Activated CD8-positive, alpha-beta memory T cell treated with anti-CD3 and anti-CD28 coated beads, Interleukin-2, amount 50 U/mL, for 1 hour (primary cell): ENCODE measurements around the gene NKX6-1.

ENCODE experiments used
- DNase-seq: peaks from one replicate; pipeline ENCODE4 v3.0.0-alpha.2; 2020; ENCODE audit errors: extremely low read depth

Gene NKX6-1

DNA sequence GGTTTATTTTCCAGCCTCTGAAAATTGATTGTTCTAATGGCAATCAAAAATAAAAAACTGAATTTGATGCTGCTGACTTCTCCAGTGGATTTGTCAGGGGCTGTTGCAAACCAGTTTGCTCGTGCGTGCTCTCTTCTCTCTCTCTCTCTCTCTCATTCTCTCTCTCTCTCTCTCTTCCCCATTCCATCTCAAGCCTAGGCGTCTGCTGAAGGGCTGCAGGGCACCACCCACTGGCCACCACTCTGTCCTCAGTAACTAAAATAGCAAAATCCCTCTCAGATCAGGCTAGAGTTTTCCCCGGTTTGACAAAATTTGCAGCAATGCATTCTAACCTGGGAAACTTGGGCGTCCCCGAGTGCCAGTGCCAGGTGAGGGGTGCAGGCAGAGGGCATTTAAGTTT, 19.4 kb downstream of the NKX6-1 start:
- DNase-seq = no peak

DNA sequence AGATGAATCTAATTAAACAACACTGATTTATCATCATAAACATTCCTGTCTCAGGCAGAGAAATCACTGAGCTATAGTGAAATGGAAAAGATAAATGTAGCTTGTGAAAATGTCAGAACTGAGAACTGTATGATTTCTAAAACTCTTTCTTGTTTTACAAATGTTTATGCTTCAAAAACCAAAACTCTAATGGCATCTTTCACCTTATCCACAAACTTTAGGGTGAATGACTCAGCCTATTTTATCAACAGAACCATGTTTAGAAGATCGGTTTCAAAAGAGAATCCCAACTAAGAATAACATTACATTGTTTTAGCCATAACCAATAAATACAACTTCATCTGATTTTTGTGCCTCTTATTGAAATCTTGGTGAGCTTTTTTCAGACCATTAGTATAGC, 21.4 kb downstream of the NKX6-1 start:
- DNase-seq = no peak

DNA sequence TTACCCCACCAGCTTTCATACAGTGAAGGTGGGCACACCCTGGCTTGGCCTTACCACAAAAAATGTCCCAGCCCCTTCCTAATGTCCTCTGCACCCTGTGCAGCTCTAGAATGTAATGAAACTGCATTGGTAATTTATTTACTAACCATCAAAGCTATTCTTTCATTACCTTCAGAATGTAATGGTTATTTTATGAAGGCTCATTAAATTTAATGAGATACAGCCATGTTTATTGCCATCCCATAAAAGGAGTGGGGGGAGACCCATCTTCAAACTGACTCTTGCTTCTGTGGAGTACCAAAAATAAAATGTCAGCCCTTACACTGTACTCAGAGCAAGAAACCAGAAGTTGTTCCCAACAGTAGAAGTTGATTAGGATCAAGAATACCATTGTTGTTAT, 25.0 kb downstream of the NKX6-1 start:
- no peak for DNase-seq

DNA sequence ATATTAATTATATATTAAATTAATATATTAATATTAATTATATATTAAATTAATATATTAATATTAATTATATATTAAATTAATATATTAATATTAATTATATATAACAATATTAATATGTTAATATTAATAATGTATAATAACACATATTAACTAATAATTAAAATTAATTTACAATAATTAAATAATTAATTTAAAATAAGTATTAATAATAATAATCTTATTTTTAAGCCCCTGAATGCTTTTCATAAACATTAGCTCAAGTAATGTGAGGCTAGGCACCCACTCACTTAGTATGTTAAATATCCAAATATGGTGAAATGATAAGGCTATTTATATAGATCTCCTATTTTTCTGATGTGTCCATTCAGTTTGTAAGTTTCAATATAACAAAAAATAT, 26.9 kb downstream of the NKX6-1 start:
- DNase-seq = no peak

DNA sequence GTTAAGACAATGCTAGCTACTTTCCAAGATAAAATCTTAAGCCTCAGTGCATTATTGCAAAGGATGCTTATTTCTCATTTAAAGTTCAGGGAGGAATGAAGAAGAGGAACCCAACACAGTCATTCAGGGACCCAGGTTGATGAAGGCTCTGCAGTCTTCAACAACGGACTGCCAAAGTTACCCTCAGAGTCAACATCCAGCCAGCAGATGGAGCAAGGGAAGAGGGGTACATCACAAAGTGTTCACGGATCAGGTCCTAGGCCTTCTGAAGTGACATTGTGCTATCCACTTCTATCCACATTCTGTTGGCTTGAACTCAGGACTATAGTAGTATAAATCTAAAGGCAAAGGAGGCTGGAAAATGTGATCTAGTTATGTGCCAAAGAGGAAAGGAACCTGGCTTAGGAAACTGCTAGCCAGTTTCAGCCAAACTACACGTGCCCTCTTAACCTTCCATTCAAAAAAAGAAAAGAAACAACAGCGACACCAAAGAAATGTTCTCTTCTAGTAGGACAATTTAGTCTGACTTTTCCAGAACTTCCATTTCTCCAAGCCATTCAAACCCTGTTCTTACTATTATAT, 28.8 kb downstream of the NKX6-1 start:
- DNase-seq = no peak

DNA sequence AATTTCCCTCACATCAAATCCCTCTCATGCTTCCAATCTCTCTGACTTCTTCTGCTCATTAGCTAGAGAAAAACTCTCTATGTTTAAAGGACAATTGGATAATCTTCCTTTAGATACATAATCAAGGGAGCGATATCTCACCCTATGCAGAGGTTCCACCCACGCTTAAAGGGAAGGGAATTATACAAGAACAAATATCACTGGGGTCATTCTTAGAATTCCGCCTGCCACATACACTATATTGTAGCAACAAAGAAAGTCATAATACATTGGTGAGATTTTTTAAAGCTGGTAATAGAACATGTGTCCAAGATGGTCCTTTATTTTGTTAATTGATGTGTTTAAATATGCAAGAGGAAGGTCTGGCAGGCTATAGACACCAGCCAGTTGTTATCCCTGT, 31.5 kb downstream of the NKX6-1 start:
- DNase-seq = no peak

DNA sequence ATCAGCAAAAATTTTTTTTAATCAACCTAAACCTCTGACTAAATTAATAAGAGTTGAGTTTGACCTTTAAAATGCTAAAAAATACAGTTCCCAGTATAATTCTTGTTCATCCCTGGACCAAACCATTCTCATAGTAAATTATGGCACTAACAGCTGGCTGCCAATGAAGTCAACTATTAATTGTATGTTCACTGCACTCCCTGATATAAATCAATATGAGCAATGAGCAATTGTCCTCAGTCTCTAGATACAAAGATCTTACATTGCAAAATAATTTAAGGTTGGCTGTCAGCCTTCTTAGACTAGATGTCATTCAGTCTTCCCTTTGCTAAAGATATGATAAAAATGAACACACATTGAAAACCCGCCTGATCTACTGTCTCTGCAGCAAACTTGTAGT, 39.3 kb downstream of the NKX6-1 start:
- DNase-seq = no peak

DNA sequence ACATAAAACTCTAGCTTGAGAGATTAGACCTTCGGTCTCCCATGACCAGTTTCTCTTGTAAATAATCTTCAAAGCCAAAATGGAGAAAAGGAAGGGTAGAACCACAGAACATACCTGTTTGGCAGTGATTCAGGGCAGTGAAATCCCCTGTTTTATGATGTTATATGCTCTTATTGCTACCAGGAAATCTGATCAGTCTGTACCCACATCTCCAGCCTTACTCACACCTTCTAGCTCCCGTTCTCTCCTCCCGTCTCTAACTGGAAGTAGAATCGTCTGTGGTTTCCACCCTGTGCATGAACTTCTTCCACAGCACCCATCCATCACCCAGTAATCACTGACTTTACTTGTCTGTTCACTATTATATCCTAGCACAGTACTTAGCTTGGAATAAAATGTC, 42.9 kb downstream of the NKX6-1 start:
- no peak for DNase-seq

DNA sequence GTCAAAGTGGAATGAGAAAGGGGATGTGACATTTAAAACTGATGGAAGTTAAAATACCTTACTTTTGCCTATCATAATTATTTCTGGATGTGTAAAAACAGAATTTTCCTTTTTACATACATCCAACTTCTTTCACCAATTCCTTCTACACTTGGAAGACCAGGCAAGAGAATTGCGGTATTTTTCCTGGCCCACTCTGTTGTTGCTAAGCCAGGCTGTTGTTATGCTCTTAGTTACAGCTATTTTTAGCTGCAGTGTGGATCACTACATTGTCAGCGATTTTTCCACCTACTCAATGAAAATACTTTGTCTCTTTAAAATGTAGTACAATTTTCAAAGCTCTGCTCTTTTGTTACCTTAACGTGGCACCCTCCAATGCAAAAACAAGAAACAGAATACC, 43.4 kb downstream of the NKX6-1 start:
- DNase-seq = no peak

DNA sequence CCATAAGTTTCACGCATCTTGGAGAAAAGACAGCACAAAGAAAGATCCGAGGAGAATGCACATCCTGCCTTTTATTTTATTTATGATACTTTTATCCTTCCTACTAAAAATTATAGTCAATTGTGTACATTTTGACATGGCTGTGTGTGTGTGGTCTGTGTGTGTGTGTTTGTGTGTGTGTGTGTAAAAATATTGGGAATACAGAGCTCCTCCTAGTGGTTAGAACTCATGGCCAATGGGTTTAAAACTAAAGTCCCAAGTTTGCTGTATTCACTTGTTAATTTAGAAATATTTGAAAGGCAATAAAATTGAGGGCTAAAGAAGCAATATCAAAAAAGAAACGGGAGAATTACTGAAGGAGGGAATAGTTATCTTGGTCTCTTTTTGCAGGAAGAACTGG, 47.5 kb downstream of the NKX6-1 start:
- DNase-seq = no peak

DNA sequence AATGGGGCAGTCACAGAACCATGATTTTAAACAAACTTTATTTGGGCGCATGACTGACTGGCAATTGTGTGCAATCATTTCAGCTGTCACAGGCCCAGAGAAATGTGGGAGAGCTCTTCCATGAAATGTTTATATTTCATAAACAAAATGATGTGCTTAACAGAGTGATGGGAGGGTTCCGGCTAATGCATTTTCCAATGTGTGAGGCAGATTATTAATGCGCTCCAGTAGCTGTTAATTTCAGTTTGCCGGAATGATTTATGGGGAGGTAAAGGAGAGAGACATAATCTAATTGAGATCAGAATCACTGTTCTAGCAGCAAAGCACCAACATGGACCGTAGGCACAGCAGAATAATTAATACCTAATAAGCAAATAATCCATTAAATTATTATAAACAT, 55.6 kb downstream of the NKX6-1 start:
- DNase-seq = no peak

DNA sequence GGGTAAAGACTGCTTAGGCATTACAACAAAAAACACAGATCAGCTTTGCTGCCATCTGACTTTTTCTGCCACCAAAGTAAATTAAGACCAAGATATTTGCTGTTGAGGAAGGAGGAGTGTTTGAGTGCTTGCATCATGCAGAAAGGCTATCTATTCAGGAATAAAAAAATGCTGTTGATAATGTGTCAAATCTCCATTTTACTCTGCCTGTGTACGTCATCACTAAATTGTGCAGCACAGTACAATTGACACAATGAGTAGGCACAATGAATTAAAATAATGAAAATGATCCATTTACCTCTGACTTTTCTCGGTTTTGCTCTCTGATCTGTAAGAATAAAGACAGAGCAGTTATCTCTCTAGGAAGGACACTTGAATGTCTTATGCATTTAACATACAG, 56.3 kb downstream of the NKX6-1 start:
- DNase-seq = no peak
